ENCODE results near the gene MACROD2.
"Not testable (repeated sequence)": the region's sequence is repeated elsewhere in the genome, so short reads cannot be mapped to it uniquely, and the experiment has no call there.

MACROD2 gene

DNA sequence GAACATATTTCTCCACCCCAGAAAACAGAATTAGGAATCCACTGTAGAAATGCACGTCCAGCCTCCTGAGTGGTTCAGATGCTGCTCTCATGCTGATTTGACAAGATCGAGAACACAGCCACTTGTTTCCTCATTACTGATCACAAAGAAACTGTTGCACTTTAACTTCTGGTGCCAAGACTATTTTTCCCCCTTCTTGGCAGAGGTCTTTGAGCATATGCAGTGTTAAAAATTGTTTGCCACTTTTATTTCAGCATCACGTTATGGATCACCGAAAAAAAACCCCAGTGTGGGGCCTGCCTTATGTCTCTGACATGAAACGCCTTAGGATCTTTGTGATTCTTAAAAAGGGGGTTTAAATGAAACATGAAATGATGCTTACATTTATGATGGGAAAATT, 1511.0 kb downstream of the MACROD2 start:
- ATAC-seq = no peak

- ATAC-seq = no peak
Observed at GRCh38 chr20:15507151-15507550, 1511.8 kb downstream of the MACROD2 start.

- ATAC-seq = no peak
Observed at GRCh38 chr20:15511551-15511950, 1516.2 kb downstream of the MACROD2 start.

DNA sequence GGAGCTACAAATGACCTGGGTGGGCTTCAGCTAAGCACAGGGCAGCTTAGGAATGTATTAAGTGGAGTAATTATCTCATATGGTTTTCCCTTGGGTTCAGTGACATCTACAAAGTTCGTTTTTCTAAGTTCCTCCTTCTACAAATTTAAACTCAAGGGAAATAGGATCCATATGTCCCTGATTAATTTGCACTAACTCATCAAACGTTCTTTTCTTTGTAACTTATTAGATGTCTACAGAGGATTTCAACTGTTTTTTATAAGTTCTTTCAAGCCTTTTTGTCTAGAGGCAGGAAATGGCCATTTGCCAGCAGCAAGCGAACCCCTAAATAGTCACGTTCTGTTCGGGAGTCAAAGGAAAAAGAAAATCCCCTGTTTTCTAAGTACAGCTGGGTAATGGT, 1517.6 kb downstream of the MACROD2 start:
- no peak for ATAC-seq

GRCh38 chr20:15515691-15516090, 1520.4 kb downstream of the MACROD2 start:
- ATAC-seq = no peak

DNA sequence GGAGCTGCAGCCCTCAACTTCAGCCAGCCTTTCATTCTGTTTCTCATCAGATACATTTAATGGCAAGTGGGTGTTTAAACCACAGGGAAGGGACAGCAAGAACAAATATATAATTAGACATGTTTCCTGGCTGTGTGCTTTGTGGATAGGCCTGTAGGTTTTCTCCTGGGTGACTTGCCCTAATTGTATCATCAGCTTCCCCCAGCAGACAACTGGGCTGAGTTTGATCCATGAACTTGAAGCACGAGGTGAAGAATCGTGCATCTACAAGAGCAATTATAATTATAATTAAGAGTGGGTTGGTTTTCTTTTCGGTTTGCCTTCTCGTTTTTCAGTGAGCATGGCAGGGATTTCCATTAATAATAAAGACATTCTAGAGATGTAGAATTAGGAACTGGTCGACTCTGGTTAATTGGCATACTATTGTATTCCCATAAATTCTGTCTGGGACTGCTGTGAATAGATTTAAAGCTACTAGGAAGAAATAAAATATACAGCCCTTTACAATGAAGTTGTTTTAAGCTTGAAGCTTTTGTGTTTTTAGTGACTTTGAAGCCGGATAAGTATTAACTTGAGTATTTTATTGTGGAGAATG, 1525.7 kb downstream of the MACROD2 start:
- ATAC-seq = no peak

GRCh38 chr20:15523400-15523799, 1528.1 kb downstream of the MACROD2 start:
- no peak for ATAC-seq

DNA sequence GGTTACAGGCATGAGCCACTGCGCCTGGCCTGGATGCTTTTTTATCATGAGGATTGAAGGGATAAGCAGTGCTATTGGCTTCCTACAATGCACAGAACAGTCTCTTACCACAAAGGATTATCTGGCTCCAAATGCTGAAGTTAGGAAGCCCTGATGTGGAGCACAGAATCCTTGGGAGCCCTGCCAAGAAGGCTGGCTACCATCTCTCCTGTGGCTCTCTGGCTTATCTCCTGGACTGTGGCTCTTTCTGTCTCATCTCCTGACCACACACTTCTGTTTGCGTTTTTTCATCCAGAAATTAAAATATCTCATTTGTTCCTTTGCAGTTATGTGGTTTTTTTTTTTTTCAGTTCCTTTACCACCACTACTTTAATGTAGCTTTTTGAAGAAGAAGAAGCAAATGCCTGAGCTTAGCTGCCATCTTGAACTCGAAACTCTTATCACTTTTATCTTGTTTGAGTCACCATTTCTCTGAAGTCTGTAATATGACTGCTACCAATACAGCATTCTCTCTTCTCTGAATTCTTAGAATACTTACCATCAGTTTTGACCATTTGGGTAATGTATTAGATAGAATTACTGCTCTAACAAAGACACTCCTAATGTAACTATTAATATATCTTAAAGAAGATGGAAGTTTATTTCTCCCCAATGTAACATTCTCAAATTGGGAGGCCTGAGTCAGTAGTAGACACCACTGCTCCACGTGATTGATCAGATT, 1533.2 kb downstream of the MACROD2 start:
- ATAC-seq = no peak

GRCh38 chr20:15535863-15536262, 1540.5 kb downstream of the MACROD2 start:
- ATAC-seq = no peak

DNA sequence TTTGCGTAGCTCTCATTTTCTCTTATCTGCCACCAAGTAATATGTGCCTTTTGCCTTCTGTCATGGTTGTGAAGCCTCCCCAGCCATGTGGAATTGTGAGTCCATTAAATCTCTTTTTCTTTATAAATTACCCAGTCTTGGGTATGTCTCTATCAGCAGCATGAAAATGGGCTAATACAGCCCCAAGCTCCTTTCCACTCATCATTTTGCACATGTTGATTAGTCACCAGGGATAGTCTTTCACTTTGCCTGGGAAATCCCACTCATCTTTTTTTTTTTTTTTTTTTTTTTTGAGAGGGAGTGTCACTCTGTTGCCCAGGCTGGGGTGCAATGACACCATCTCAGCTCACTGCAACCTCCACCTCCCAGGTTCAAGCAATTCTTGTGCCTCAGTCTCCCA, 1541.9 kb downstream of the MACROD2 start:
- ATAC-seq = not testable (repeated sequence)

GRCh38 chr20:15542655-15543054, 1547.3 kb downstream of the MACROD2 start:
- no peak for ATAC-seq

DNA sequence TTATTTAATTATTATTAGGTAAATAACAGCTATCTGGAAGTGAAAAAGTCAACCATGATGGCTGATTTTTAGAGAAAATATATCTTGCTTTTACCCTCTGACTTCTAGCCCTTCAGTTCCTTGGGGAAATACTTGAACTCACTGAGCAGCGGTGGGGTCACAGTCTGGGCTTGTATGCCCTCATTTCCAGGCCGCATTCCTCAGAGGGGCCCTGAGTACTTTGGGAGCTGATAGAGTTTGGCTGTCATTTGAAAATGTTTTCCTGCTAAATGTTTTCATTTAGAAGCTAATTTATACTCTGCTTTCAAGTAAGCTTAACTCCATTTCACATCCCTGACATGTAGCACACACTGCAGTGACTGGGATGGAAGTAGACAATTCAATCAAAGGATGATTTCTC, 1549.4 kb downstream of the MACROD2 start:
- no peak for ATAC-seq

GRCh38 chr20:15546525-15547023, 1551.3 kb downstream of the MACROD2 start:
- no peak for ATAC-seq

- ATAC-seq = no peak
Observed at GRCh38 chr20:15547119-15547518, 1551.8 kb downstream of the MACROD2 start.

DNA sequence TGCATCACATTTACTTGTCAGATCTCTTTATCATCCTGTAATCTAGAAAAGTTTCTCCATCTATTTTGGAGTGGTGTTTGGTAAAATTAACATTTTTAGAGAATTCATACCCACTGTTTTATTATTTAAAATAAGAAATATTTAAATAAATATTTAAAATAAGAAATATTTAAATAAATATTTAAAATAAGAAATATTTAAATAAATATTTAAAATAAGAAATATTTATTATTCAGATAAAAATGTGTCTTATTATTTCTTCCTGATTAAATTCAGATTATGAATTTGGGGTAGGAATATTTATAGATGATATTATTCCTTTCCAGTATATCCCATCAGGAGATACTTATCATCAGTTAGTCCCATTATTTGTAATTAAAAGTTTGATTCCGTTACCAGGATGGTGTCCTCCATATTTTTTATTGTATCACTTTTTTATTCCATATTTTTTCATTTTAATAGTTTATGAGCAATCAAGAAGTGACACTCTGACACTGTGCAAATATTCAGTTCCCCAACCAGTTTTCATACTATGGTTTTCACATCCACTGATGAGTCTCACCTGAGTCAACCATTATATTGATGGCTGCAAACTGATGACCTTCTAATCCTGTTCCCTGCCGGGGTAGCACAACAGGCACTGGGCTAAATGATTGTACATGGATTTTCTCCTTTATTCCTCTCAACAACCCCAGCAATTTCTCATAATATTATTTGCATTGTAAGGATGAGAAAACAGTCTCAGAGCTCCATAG, 1555.0 kb downstream of the MACROD2 start:
- no peak for ATAC-seq

GRCh38 chr20:15555913-15556312, 1560.6 kb downstream of the MACROD2 start:
- no peak for ATAC-seq

- no peak for ATAC-seq
Observed at GRCh38 chr20:15556869-15557268, 1561.6 kb downstream of the MACROD2 start.

- no peak for ATAC-seq
Observed at GRCh38 chr20:15561070-15561569, 1565.8 kb downstream of the MACROD2 start.

- ATAC-seq = no peak
Observed at GRCh38 chr20:15561707-15562404, 1566.5 kb downstream of the MACROD2 start.

DNA sequence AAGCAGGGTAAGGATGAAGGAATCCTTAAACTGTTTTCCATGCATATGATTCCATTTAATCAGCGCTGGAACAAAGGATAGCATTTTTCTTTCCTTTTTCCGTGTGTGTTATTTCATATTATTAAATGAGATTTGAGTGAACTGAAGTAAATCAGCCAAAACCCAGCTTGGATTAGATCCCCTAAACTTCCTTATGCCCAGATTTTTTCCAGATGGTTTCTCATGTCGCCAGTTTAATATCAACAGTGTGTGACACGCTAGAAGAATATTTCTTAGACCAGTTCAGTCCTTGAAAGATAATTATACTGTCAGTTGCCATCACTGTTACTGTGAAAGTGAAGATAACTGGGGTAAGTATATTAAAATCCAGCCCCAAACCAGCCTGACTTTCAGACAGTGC, 1568.5 kb downstream of the MACROD2 start:
- ATAC-seq = no peak

DNA sequence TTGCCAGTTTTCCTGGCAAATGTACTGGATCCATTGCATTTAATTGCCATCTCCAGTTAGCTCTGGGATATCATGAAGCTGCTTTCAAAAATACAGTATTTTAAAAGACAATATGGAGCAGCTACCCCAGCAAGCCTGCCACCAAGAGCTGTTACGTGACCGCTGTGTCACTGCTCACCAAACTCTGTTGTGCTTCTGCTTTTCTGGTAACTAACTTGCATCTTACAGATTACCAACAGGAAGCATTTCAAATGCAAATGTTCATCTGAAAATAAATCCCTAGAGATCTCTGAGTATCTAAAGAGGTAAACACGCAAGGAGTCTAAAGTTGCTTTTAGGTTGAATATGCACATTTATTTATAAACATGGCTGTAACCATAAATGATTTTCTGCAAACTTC, 1569.7 kb downstream of the MACROD2 start:
- ATAC-seq = no peak

DNA sequence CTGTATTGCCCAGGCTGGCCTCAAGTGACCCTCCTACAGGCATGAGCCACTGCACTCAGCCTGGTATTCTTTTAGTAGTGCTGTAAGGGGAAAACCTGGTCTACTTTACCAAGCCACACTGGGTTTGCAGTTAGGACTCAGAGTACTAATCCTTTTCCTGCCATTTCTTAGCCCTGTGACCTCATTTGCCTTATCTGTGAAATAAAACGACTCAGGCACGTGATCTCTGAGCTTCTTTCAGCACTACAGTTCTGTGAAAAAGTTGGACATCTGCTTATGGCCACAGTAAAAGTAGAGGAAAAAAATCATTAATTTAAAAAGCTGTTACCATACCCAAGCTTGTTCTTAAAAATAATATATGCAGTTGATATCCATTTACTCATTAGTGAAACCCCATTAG, 1570.5 kb downstream of the MACROD2 start:
- no peak for ATAC-seq

GRCh38 chr20:15567219-15567618, 1571.9 kb downstream of the MACROD2 start:
- ATAC-seq = no peak

Data from activated CD4-positive, CD25-positive, alpha-beta regulatory T cell treated with anti-CD3 and anti-CD28 coated beads, Interleukin-2, amount 50 U/mL, for 24 hours (primary cell).